ENCODE data around the gene NEFH. TPM values are rescaled to one million over a fixed set of nuclear protein-coding genes. Genes with fewer than 3 reads are reported as not detected.

Gene NEFH
- total and polyA plus RNA-seq, 5 experiments from 2014 or later = 0.27 to 0.67 (median 0.47) TPM

GRCh38 chr22:29475550-29475949, 4.5 kb upstream of the NEFH start:
- no peak overlapping the region for H3K4me3 Mint-ChIP-seq
- peaks cover 7 to 18% (median 14%) of the 10 kb centered on the region in 4 donors for H3K4me1 Mint-ChIP-seq
- H3K27me3 Mint-ChIP-seq = peaks cover 12 to 47% (median 43%) of the 10 kb centered on the region in 5 donors
- peaks cover 0 to 2% (median 0%) of the 10 kb centered on the region in 9 donors for H3K9me3 Mint-ChIP-seq
- POLR2A ChIA-PET = no interaction called here
- DNase-seq (no peak), ATAC-seq (no peak)
- peaks cover 0 to 2% (median 0%) of the 10 kb centered on the region in 3 donors for H3K36me3 Mint-ChIP-seq
- H3K27ac Mint-ChIP-seq = no peak overlapping the region

GRCh38 chr22:29476116-29476515, 3.9 kb upstream of the NEFH start:
- DNase-seq = no peak
- Mint-ChIP-seq H3K27me3 (peaks cover 10 to 48% (median 39%) of the 10 kb centered on the region in 5 donors), H3K4me1 (peaks cover 7 to 19% (median 14%) of the 10 kb centered on the region in 4 donors), H3K4me3 (no peak overlapping the region), H3K9me3 (peaks cover 0 to 2% (median 0%) of the 10 kb centered on the region in 9 donors), H3K27ac (no peak overlapping the region), H3K36me3 (peaks cover 0 to 2% (median 0%) of the 10 kb centered on the region in 3 donors)
- ATAC-seq = no peak
- POLR2A ChIA-PET = no interaction called here

DNA sequence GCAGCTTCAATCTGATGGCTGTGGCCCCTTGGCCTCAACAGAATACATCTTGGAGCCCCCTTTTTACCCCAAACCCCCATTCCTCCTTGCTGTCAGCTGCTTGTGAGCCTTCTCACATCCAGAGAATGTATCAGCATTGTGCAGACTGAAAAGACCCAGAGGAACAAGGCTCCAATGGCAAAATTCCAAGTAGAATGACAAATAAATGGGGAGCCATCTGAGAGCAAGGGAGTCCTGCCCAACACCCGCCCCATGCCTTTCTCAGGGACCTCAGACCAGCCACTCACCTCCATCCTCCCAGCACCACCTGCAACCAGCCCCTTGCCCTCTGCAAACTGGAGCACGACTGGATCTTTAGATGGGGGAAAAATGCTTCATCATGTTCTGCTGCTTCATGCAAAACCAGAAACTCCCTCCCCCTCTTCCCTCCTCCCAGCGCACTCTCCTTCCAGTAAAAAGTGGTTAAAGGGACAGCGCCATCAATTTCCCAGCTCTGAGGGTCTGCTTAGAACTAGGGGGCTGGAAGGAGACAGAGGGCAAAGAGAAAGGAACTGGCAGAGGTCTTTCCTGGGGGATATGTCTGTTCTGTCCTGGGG, 2.2 kb upstream of the NEFH start:
- H3K4me3 Mint-ChIP-seq = no peak overlapping the region
- POLR2A ChIA-PET = no interaction called here
- no peak for ATAC-seq

GRCh38 chr22:29478326-29479276, 1.4 kb upstream of the NEFH start:
- Mint-ChIP-seq H3K27me3 (peaks cover 14 to 59% (median 47%) of the 10 kb centered on the region in 5 donors), H3K9me3 (peaks cover 0 to 2% (median 0%) of the 10 kb centered on the region in 9 donors), H3K27ac (peak overlapping the region in 1 of 10 donors; percentile 34), H3K36me3 (peaks cover 0 to 5% (median 2%) of the 10 kb centered on the region in 3 donors), H3K4me1 (peaks cover 10 to 26% (median 20%) of the 10 kb centered on the region in 4 donors), H3K4me3 (peak overlapping the region in 4 of 10 donors; percentile 18 to 67 (median 44))
- DNase-seq (peak in 7 of 10 donors; percentile 6 to 49 (median 20)), ATAC-seq (peak; percentile 49 to 79)
- POLR2A ChIA-PET = no interaction called here

More for the DNA sequence above, 2.2 kb upstream of the NEFH start:
- Mint-ChIP-seq H3K4me1 (peaks cover 10 to 26% (median 20%) of the 10 kb centered on the region in 4 donors), H3K27me3 (peaks cover 14 to 59% (median 47%) of the 10 kb centered on the region in 5 donors), H3K9me3 (peaks cover 0 to 2% (median 0%) of the 10 kb centered on the region in 9 donors), H3K27ac (no peak overlapping the region), H3K36me3 (peaks cover 0 to 5% (median 2%) of the 10 kb centered on the region in 3 donors)
- DNase-seq = no peak

DNA sequence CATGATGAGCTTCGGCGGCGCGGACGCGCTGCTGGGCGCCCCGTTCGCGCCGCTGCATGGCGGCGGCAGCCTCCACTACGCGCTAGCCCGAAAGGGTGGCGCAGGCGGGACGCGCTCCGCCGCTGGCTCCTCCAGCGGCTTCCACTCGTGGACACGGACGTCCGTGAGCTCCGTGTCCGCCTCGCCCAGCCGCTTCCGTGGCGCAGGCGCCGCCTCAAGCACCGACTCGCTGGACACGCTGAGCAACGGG, 169 bp downstream of the NEFH start:
- no peak overlapping the region for H3K4me3 Mint-ChIP-seq
- ATAC-seq (no peak), DNase-seq (no peak)
- H3K27ac Mint-ChIP-seq = no peak overlapping the region
- peaks cover 0 to 2% (median 0%) of the 10 kb centered on the region in 9 donors for H3K9me3 Mint-ChIP-seq
- peaks cover 10 to 26% (median 20%) of the 10 kb centered on the region in 4 donors for H3K4me1 Mint-ChIP-seq
- peaks cover 14 to 58% (median 44%) of the 10 kb centered on the region in 5 donors for H3K27me3 Mint-ChIP-seq
- peaks cover 0 to 5% (median 2%) of the 10 kb centered on the region in 3 donors for H3K36me3 Mint-ChIP-seq
- POLR2A ChIA-PET = no interaction called here

GRCh38 chr22:29480512-29481264, 670 bp downstream of the NEFH start:
- POLR2A ChIA-PET = interaction anchor here (0.7 kb wide), 2 partner anchors 108 to 276 kb away, joined by 3 to 4 read pairs; no protein-coding TSS in a partner anchor

GRCh38 chr22:29481265-29482000, 1.4 kb downstream of the NEFH start:
- no peak for ATAC-seq
- Mint-ChIP-seq H3K36me3 (peaks cover 2 to 5% (median 3%) of the 10 kb centered on the region in 3 donors), H3K4me3 (peak overlapping the region; percentile 39 to 77 (median 66)), H3K27ac (no peak overlapping the region), H3K27me3 (peaks cover 12 to 46% (median 36%) of the 10 kb centered on the region in 5 donors), H3K9me3 (peaks cover 0 to 2% (median 0%) of the 10 kb centered on the region in 9 donors), H3K4me1 (peaks cover 10 to 26% (median 18%) of the 10 kb centered on the region in 4 donors)
- no peak for DNase-seq
- POLR2A ChIA-PET = interaction anchor here (0.5 kb wide), 1 partner anchor 100 kb away, joined by 5 read pairs; no protein-coding TSS in a partner anchor

More at GRCh38 chr22:29480512-29481264, 670 bp downstream of the NEFH start:
- Mint-ChIP-seq H3K27me3 (peaks cover 14 to 53% (median 39%) of the 10 kb centered on the region in 5 donors), H3K4me3 (peak overlapping the region in 5 of 10 donors; percentile 39 to 77 (median 61)), H3K9me3 (peaks cover 0 to 2% (median 0%) of the 10 kb centered on the region in 9 donors), H3K27ac (peak overlapping the region in 1 of 10 donors; percentile 29), H3K4me1 (peaks cover 10 to 26% (median 20%) of the 10 kb centered on the region in 4 donors), H3K36me3 (peaks cover 2 to 5% (median 3%) of the 10 kb centered on the region in 3 donors)
- ATAC-seq = peak; percentile 47 to 78
- peak in 4 of 10 donors; percentile 17 to 33 (median 28) for DNase-seq

DNA sequence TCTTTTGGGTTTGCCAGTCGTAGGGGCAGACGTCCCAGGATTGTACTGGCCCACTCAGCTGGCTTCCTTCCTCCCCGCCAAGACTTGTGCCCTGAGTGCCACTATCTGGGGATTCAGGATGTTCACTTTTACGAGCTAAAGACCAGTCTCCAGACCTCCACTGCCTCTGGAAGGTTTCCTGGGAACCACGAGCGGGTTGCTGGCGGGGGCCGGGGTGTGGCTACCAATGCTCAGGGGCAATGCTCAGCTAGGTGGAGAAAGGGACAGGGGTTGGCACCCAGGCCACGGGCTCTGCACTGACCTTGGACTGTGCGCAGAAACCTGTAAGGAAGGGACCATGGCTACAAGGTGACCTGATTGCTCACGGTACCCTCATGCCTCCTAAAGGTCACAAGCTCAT, 2.2 kb downstream of the NEFH start:
- Mint-ChIP-seq H3K27me3 (peaks cover 12 to 42% (median 32%) of the 10 kb centered on the region in 5 donors), H3K9me3 (peaks cover 0 to 2% (median 0%) of the 10 kb centered on the region in 9 donors), H3K4me1 (peaks cover 10 to 26% (median 18%) of the 10 kb centered on the region in 4 donors), H3K4me3 (peak overlapping the region in 1 of 10 donors; percentile 57), H3K27ac (no peak overlapping the region), H3K36me3 (peaks cover 2 to 5% (median 3%) of the 10 kb centered on the region in 3 donors)
- DNase-seq (no peak), ATAC-seq (no peak)
- POLR2A ChIA-PET = no interaction called here

GRCh38 chr22:29482726-29483125, 2.7 kb downstream of the NEFH start:
- ATAC-seq = no peak
- POLR2A ChIA-PET = no interaction called here
- Mint-ChIP-seq H3K9me3 (peaks cover 0 to 2% (median 0%) of the 10 kb centered on the region in 9 donors), H3K27ac (no peak overlapping the region), H3K27me3 (peaks cover 12 to 41% (median 31%) of the 10 kb centered on the region in 5 donors), H3K4me1 (peaks cover 10 to 26% (median 20%) of the 10 kb centered on the region in 4 donors), H3K36me3 (peaks cover 3 to 5% (median 5%) of the 10 kb centered on the region in 3 donors), H3K4me3 (no peak overlapping the region)
- no peak for DNase-seq

GRCh38 chr22:29483254-29483653, 3.2 kb downstream of the NEFH start:
- no peak for DNase-seq
- Mint-ChIP-seq H3K27me3 (peaks cover 12 to 35% (median 27%) of the 10 kb centered on the region in 5 donors), H3K36me3 (peaks cover 3 to 5% (median 5%) of the 10 kb centered on the region in 3 donors), H3K27ac (no peak overlapping the region), H3K9me3 (peaks cover 0 to 2% (median 0%) of the 10 kb centered on the region in 9 donors), H3K4me1 (peaks cover 10 to 24% (median 20%) of the 10 kb centered on the region in 4 donors), H3K4me3 (no peak overlapping the region)
- POLR2A ChIA-PET = no interaction called here
- no peak for ATAC-seq

GRCh38 chr22:29484642-29485041, 4.6 kb downstream of the NEFH start:
- Mint-ChIP-seq H3K4me3 (no peak overlapping the region), H3K27me3 (peaks cover 7 to 22% (median 17%) of the 10 kb centered on the region in 5 donors), H3K27ac (no peak overlapping the region), H3K36me3 (peaks cover 3 to 5% (median 3%) of the 10 kb centered on the region in 3 donors), H3K9me3 (no peaks in the 10 kb centered on the region), H3K4me1 (peaks cover 3 to 20% (median 8%) of the 10 kb centered on the region in 4 donors)
- no peak for DNase-seq
- POLR2A ChIA-PET = no interaction called here
- ATAC-seq = no peak
